DOHH2 (cell line): Measurements from ENCODE around the gene ANKRD28.

Experiments used
- H3F3A ChIP-seq: fragments of 200-600 bp; sonication (generic), shearing (Covaris generic); 2 replicates; pipeline ENCODE4 v1.6.0; 2016; ENCODE audit warnings: antibody characterized with exemption, mild to moderate bottlenecking; ENCODE audit not compliant: control insufficient read depth, insufficient read depth
- H3K27ac ChIP-seq: fragments of 200-600 bp; sonication (generic); 2 replicates; pipeline ENCODE4 v1.5.1; 2014; ENCODE audit warnings: low read depth, mild to moderate bottlenecking, low read length, moderate library complexity
- H3K27me3 ChIP-seq: fragments of 200-600 bp; sonication (generic); 2 replicates; pipeline ENCODE4 v1.6.1; 2014; ENCODE audit warnings: mild to moderate bottlenecking, low read length, mixed read lengths; ENCODE audit not compliant: control insufficient read depth
- H3K36me3 ChIP-seq: fragments of 200-600 bp; sonication (generic); 2 replicates; pipeline ENCODE4 v1.6.1; 2014; ENCODE audit warnings: mild to moderate bottlenecking, low read length, moderate library complexity, mixed read lengths; ENCODE audit not compliant: control insufficient read depth
- H3K4me1 ChIP-seq: fragments of 200-600 bp; sonication (generic); 2 replicates; pipeline ENCODE4 v1.6.1; 2014; ENCODE audit warnings: mild to moderate bottlenecking, low read length, mixed read lengths; ENCODE audit not compliant: control insufficient read depth
- H3K4me2 ChIP-seq: fragments of 200-600 bp; sonication (generic); 2 replicates; pipeline ENCODE4 v1.6.0; 2014; ENCODE audit warnings: mild to moderate bottlenecking, low read length, moderate library complexity
- H3K4me3 ChIP-seq: fragments of 200-600 bp; sonication (generic); 2 replicates; pipeline ENCODE4 v1.5.1; 2014; ENCODE audit warnings: mild to moderate bottlenecking, low read length, mixed read lengths
- H3K79me2 ChIP-seq: fragments of 200-600 bp; sonication (generic); 2 replicates; pipeline ENCODE4 v1.6.1; 2014; ENCODE audit warnings: mild to moderate bottlenecking, low read length, mixed read lengths; ENCODE audit not compliant: control insufficient read depth
- H3K9me2 ChIP-seq: fragments of 200-600 bp; sonication (generic); replicated peaks from 2 replicates; pipeline ENCODE4 v1.6.1; 2014; ENCODE audit warnings: mild to moderate bottlenecking, low read length, mixed read lengths; ENCODE audit not compliant: control insufficient read depth
- H3K9me3 ChIP-seq: fragments of 200-600 bp; sonication (generic); 2 replicates; pipeline ENCODE4 v1.6.1; 2014; ENCODE audit warnings: antibody characterized with exemption, low read length, mixed read lengths; ENCODE audit not compliant: control insufficient read depth, insufficient read depth
- H4K20me1 ChIP-seq: fragments of 200-600 bp; sonication (generic); 2 replicates; pipeline ENCODE4 v1.6.0; 2014; ENCODE audit warnings: low read depth, mild to moderate bottlenecking, antibody characterized with exemption, low read length, moderate library complexity; ENCODE audit not compliant: control insufficient read depth, insufficient read depth
- EZH2phosphoT487 ChIP-seq: fragments of 200-600 bp; sonication (generic); IDR thresholded peaks from 2 replicates; pipeline ENCODE4 v1.6.1; 2017; ENCODE audit warnings: borderline replicate concordance, mild to moderate bottlenecking, antibody characterized with exemption, low read length, moderate library complexity, mixed read lengths
- TF ChIP-seq, protein P1 (sequence below): fragments of 200-600 bp; sonication (generic); IDR thresholded peaks from one replicate; pipeline ENCODE4 v1.5.1; 2014; ENCODE audit warnings: antibody characterized with exemption, mild to moderate bottlenecking, low read depth, low read length; ENCODE audit not compliant: poor library complexity, severe bottlenecking

Gene ANKRD28

DNA sequence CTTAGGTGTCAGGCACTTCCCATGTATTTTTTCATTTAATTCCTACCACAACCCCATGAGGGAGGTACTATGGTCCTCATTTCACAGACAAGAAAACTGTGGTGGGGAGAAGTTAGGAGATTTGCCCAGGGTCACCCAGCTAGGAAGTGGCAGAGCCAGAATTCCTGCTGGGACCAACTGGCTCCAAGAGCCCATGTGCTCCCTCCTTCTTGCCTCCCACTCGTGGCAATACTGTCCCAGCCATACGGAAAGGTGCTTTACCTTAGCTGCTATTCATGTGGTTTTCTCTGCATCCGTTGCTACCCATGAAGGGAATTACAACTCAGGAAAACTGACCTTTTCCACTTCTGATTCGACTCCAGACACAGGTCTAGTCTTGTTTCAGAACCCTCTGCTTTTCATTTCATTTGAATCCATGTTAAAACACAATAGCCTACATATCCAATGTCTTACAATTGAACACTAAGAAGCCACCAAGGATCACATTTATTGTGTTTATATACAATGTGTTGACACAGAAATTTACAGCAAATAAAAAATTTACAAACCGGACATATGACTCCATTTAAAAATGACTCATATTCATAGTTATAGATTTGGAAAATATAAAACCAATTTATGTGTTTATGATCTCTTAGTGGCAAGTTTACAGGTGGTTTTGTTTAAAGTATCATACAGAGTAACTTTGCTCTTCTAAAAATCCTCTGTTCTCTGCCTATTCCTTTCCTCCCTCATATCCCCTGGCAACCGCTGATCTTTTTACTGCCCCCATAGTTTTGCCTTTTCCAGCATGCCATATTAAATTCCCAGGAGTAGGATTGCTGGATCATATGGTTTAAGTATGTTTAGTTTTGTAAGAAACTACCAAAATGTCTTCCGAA is 137.5 kb downstream of the ANKRD28 start:
- H3K4me2 ChIP-seq, result no peak overlapping the region
- no peak overlapping the region for H3K27ac ChIP-seq
- H3K27me3 ChIP-seq, result no peaks in the 10 kb centered on the region
- H3K4me3 ChIP-seq, result no peak overlapping the region
- H4K20me1 ChIP-seq, result no peaks in the 10 kb centered on the region
- H3K36me3 ChIP-seq, result no peaks in the 10 kb centered on the region
- no peaks in the 10 kb centered on the region for H3K79me2 ChIP-seq
- H3F3A ChIP-seq, result no peaks in the 10 kb centered on the region
- no peaks in the 10 kb centered on the region for H3K9me2 ChIP-seq
- H3K4me1 ChIP-seq, result no peaks in the 10 kb centered on the region
- H3K9me3 ChIP-seq, result peaks cover 8% of the 10 kb centered on the region; the same call in 1 of the 2 replicates
- no peak for TF ChIP-seq EZH2phosphoT487
- TF ChIP-seq, protein P1, sequence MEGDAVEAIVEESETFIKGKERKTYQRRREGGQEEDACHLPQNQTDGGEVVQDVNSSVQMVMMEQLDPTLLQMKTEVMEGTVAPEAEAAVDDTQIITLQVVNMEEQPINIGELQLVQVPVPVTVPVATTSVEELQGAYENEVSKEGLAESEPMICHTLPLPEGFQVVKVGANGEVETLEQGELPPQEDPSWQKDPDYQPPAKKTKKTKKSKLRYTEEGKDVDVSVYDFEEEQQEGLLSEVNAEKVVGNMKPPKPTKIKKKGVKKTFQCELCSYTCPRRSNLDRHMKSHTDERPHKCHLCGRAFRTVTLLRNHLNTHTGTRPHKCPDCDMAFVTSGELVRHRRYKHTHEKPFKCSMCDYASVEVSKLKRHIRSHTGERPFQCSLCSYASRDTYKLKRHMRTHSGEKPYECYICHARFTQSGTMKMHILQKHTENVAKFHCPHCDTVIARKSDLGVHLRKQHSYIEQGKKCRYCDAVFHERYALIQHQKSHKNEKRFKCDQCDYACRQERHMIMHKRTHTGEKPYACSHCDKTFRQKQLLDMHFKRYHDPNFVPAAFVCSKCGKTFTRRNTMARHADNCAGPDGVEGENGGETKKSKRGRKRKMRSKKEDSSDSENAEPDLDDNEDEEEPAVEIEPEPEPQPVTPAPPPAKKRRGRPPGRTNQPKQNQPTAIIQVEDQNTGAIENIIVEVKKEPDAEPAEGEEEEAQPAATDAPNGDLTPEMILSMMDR, result no peak

GRCh38 chr3:15659254-15659975 is 138.4 kb downstream of the ANKRD28 start:
- H3K9me3 ChIP-seq, result peaks cover 8% of the 10 kb centered on the region; the same call in 1 of the 2 replicates
- H3K36me3 ChIP-seq, result no peaks in the 10 kb centered on the region
- H3K4me3 ChIP-seq, result no peak overlapping the region
- H3K27me3 ChIP-seq, result no peaks in the 10 kb centered on the region
- no peaks in the 10 kb centered on the region for H3K4me1 ChIP-seq
- no peak overlapping the region for H3K4me2 ChIP-seq
- H3F3A ChIP-seq, result no peaks in the 10 kb centered on the region
- no peaks in the 10 kb centered on the region for H3K79me2 ChIP-seq
- H3K9me2 ChIP-seq, result no peaks in the 10 kb centered on the region
- no peak overlapping the region for H3K27ac ChIP-seq
- TF ChIP-seq EZH2phosphoT487, result no peak
- H4K20me1 ChIP-seq, result no peaks in the 10 kb centered on the region

GRCh38 chr3:15657016-15657415 is 140.8 kb downstream of the ANKRD28 start:
- Histone ChIP-seq H3K4me1 (no peaks in the 10 kb centered on the region), H3K27me3 (no peaks in the 10 kb centered on the region), H3K36me3 (no peaks in the 10 kb centered on the region), H3K9me2 (no peaks in the 10 kb centered on the region), H3K4me2 (no peak overlapping the region), H3F3A (no peaks in the 10 kb centered on the region), H3K79me2 (no peaks in the 10 kb centered on the region), H3K9me3 (peaks cover 8% of the 10 kb centered on the region; the same call in 1 of the 2 replicates), H3K27ac (no peak overlapping the region), H3K4me3 (no peak overlapping the region), H4K20me1 (no peaks in the 10 kb centered on the region)
- TF ChIP-seq EZH2phosphoT487, result no peak
- TF ChIP-seq, protein P1, result no peak
